HepG2 (cell line): ENCODE results near the gene CEP78. TPM values are rescaled to one million over a fixed set of nuclear protein-coding genes. Genes with fewer than 3 reads are reported as not detected.

Experiments used
- ATAC-seq: fragments of 200-7000 bp; cut with Tn5 transposase; 3 replicates; pipeline ENCODE4 v1.9.1; 2020; ENCODE audit warnings: mild to moderate bottlenecking, moderate library complexity
- BruUV-seq: library from RNA; stranded (reverse); fragments of 400-500 nt; replicated peaks from 2 replicates; lab custom pipeline; 2021; lab: Mats Ljungman, UMichigan
- CTCF ChIA-PET: fragments of 300-600 bp; formaldehyde crosslinking; extraction: SDS; loops from one replicate; lab custom pipeline; 2021; ENCODE audit warnings: low total read pairs, inconsistent platforms, low intra/inter-chr PET ratio; lab: Yijun Ruan, JAX
- POLR2A ChIA-PET: fragments of 350-600 bp; sonication (Branson Sonifier 250); formaldehyde crosslinking; loops from one replicate; lab custom pipeline; 2020; ENCODE audit warnings: antibody characterized with exemption, inconsistent platforms; lab: Yijun Ruan, JAX
- DNase-seq: peaks from one replicate; pipeline ENCODE4 v3.0.0-alpha.2; 2015; ENCODE audit warnings: low spot score
- FAIRE-seq: peaks from 3 replicates; lab custom pipeline; 2011; peaks lifted over from hg19 to GRCh38; lab: Jason Lieb, UNC
- H2AFZ ChIP-seq: one replicate; pipeline ENCODE4 v1.6.1; 2011; ENCODE audit warnings: low read length, inconsistent platforms
- H3K27ac ChIP-seq: fragments of 300-600 bp; 3 replicates; pipeline ENCODE4 v1.8.0; 2011; ENCODE audit warnings: mixed run types, mild to moderate bottlenecking, mixed read lengths, low read length, inconsistent platforms; ENCODE audit not compliant: insufficient read depth; ENCODE audit errors: extremely low read length
- H3K27me3 ChIP-seq, 2 experiments: fragments of 200-600 bp in 1 of 2; 2 replicates in 1 of 2; 3 replicates in 1 of 2; pipeline versions ENCODE4 v1.6.0 to v1.8.0; 2011; ENCODE audit warnings: low read length in 2 of 2, mild to moderate bottlenecking in 2 of 2, moderate library complexity in 2 of 2, inconsistent platforms in 1 of 2; ENCODE audit not compliant: insufficient read depth in 2 of 2, control insufficient read depth in 1 of 2
- H3K36me3 ChIP-seq, 2 experiments: fragments of 200-600 bp in 1 of 2; replicated peaks in 1 of 2; 2 replicates in 1 of 2; 3 replicates in 1 of 2; pipeline versions ENCODE4 v1.5.1 to v1.8.0; 2011; ENCODE audit warnings: low read length in 2 of 2, inconsistent platforms in 1 of 2; ENCODE audit not compliant: insufficient read depth in 2 of 2, control insufficient read depth in 1 of 2
- H3K4me1 ChIP-seq: 2 replicates; pipeline ENCODE4 v1.5.1; 2012; ENCODE audit warnings: low read length, inconsistent platforms; ENCODE audit not compliant: insufficient read depth
- H3K4me2 ChIP-seq: 2 replicates; pipeline ENCODE4 v1.6.0; 2011; ENCODE audit warnings: low read depth, low read length, inconsistent platforms
- H3K4me3 ChIP-seq, 3 experiments: fragments of 200-600 bp in 1 of 3; sonication (generic), shearing (Covaris generic) in 1 of 3; replicated peaks in 1 of 3; 2 replicates each; pipeline ENCODE4 v1.5.1; 2011 to 2016; ENCODE audit warnings: low read length in 3 of 3, inconsistent platforms in 2 of 3, low read depth in 2 of 3, mild to moderate bottlenecking in 2 of 3, control low read depth in 1 of 3, mixed read lengths in 1 of 3; ENCODE audit not compliant: insufficient read depth in 1 of 3
- H3K79me2 ChIP-seq: one replicate; pipeline ENCODE4 v1.6.1; 2011; ENCODE audit warnings: low read length, inconsistent platforms; ENCODE audit not compliant: insufficient read depth
- H3K9ac ChIP-seq: 2 replicates; pipeline ENCODE4 v1.6.0; 2011; ENCODE audit warnings: mild to moderate bottlenecking, low read depth, low read length, inconsistent platforms; ENCODE audit not compliant: insufficient read depth
- H3K9me3 ChIP-seq: 2 replicates; pipeline ENCODE4 v1.5.1; 2012; ENCODE audit warnings: mild to moderate bottlenecking, low read length
- H4K20me1 ChIP-seq: 2 replicates; pipeline ENCODE4 v1.6.0; 2011; ENCODE audit warnings: inconsistent platforms, mild to moderate bottlenecking, low read length, moderate library complexity; ENCODE audit not compliant: insufficient read depth
- ARID5B ChIP-seq: IDR thresholded peaks from 2 replicates; pipeline ENCODE4 v1.4.0; 2020; ENCODE audit warnings: mild to moderate bottlenecking, missing genetic modification reagents
- CTCF ChIP-seq: sonication (generic); formaldehyde crosslinking; IDR thresholded peaks from 2 replicates; pipeline ENCODE4 v1.5.0; 2020; ENCODE audit warnings: mild to moderate bottlenecking, missing genetic modification reagents, moderate library complexity
- DPF2 ChIP-seq: sonication (generic); formaldehyde crosslinking; IDR thresholded peaks from 2 replicates; pipeline ENCODE4 v1.4.0; 2020; ENCODE audit warnings: mild to moderate bottlenecking, low read depth, missing genetic modification reagents, borderline replicate concordance
- FOXJ3 ChIP-seq: sonication (generic); formaldehyde crosslinking; IDR thresholded peaks from 2 replicates; pipeline ENCODE4 v1.4.0; 2020; ENCODE audit warnings: missing genetic modification reagents, mild to moderate bottlenecking, borderline replicate concordance
- IRX3 ChIP-seq: sonication (generic); formaldehyde crosslinking; IDR thresholded peaks from 2 replicates; pipeline ENCODE4 v1.8.1; 2023; ENCODE audit warnings: mild to moderate bottlenecking, low read depth, missing genetic modification reagents, borderline replicate concordance
- KAT2B ChIP-seq: fragments of 150-350 bp; IDR thresholded peaks from 2 replicates; pipeline ENCODE4 v1.6.1; 2014; ENCODE audit warnings: low read depth, low read length, borderline replicate concordance
- KDM1A ChIP-seq: IDR thresholded peaks from 2 replicates; pipeline ENCODE4 v1.6.1; 2016; ENCODE audit warnings: missing compliant biosample characterization
- MXD4 ChIP-seq: IDR thresholded peaks from 2 replicates; pipeline ENCODE4 v1.6.1; 2016; ENCODE audit warnings: mild to moderate bottlenecking, missing biosample characterization, missing genetic modification reagents
- SP4 ChIP-seq: sonication (generic); formaldehyde crosslinking; IDR thresholded peaks from 2 replicates; pipeline ENCODE4 v1.8.1; 2023; ENCODE audit warnings: mild to moderate bottlenecking, missing genetic modification reagents
- STAT6 ChIP-seq: sonication (generic); formaldehyde crosslinking; IDR thresholded peaks from 2 replicates; pipeline ENCODE4 v1.4.0; 2020; ENCODE audit warnings: missing genetic modification reagents, mild to moderate bottlenecking, borderline replicate concordance
- TRIM24 ChIP-seq: sonication (generic); formaldehyde crosslinking; IDR thresholded peaks from 2 replicates; pipeline ENCODE4 v1.8.0; 2022; ENCODE audit warnings: mild to moderate bottlenecking, missing genetic modification reagents
- XRCC5 ChIP-seq: fragments of 200-400 bp; formaldehyde crosslinking; optimal IDR thresholded peaks from 2 replicates; pipeline ENCODE3; 2017; ENCODE audit warnings: mild to moderate bottlenecking, low read length
- ZBTB3 ChIP-seq: sonication (generic); formaldehyde crosslinking; IDR thresholded peaks from 2 replicates; pipeline ENCODE4 v1.4.0; 2020; ENCODE audit warnings: low read depth, mild to moderate bottlenecking, moderate library complexity, missing genetic modification reagents, borderline replicate concordance
- ZMYM2 ChIP-seq: sonication (generic); formaldehyde crosslinking; IDR thresholded peaks from 2 replicates; pipeline ENCODE4 v1.8.0; 2022; ENCODE audit warnings: mild to moderate bottlenecking, missing genetic modification reagents
- WGBS: methylation state at CpG from one replicate; pipeline ENCODE4 v1.1.6; 2017; ENCODE audit warnings: low lambda C conversion rate; 5-methylcytosine and 5-hydroxymethylcytosine counted together
- in situ Hi-C: cut with HindIII; loops from 2 replicates; pipeline ENCODE4 v1.10.0; 2017; ENCODE audit warnings: low pct_unique_long_range_greater_than_20kb; ENCODE audit not compliant: extremely low pct_ligation_motif_present
- intact Hi-C: fragments of 100-400 bp; cut with micrococcal nuclease; formaldehyde crosslinking; loops from one replicate; pipeline ENCODE4 v1.10.0; 2022; ENCODE audit not compliant: unreplicated experiment
- polyA plus RNA-seq, 8 experiments: library from polyadenylated mRNA; depleted of rRNA in 3 of 8; stranded (reverse) in 7 of 8; unstranded in 1 of 8; fragments of >200 nt; fragmentation: Illumina TruSeq in 4 of 8; extraction: Trizol in 4 of 8; gene quantifications; 2 replicates each; pipeline versions ENCODE4 v1.2.1 to v1.2.3, GENCODE V29; 2011 to 2016; ENCODE audit warnings: low read depth in 4 of 8, missing spikeins in 1 of 8, mixed read lengths in 1 of 8; ENCODE audit not compliant: insufficient read depth in 1 of 8
- total RNA-seq, 5 experiments: library from RNA; depleted of rRNA; stranded (reverse); fragments of >200 nt; fragmentation: Illumina TruSeq; extraction: Trizol; gene quantifications; 2 replicates each; pipeline ENCODE4 v1.2.3, GENCODE V29; 2016; ENCODE audit warnings: low read depth in 1 of 5

Gene CEP78
- total and polyA plus RNA-seq, 2 of the 13 experiments (the other 11 are each of a cell fraction or from before 2014, with no cell fraction given) = 5.1 to 30.8 TPM

- TF ChIP-seq ARID5B (CRISPR knock-in tag) = no peak
Measured at GRCh38 chr9:78249542-78249941, 13.7 kb downstream of the CEP78 start (continued).

- no peak for DNase-seq
- Histone ChIP-seq H3K79me2 (no peaks in the 10 kb centered on the region), H3K36me3 (peaks cover 2 to 16% of the 10 kb centered on the region in 2 experiments), H3K27me3 (no peaks in the 10 kb centered on the region), H3K4me3 (no peak overlapping the region), H3K27ac (no peak overlapping the region), H4K20me1 (no peaks in the 10 kb centered on the region), H2AFZ (no peak overlapping the region), H3K4me1 (no peaks in the 10 kb centered on the region), H3K4me2 (no peak overlapping the region), H3K9me3 (no peaks in the 10 kb centered on the region), H3K9ac (no peak overlapping the region)
- TF ChIP-seq ZMYM2 (no peak), ZBTB3 (CRISPR knock-in tag) (no peak), CTCF (no peak), SP4 (CRISPR knock-in tag) (no peak), MXD4 (CRISPR knock-in tag) (no peak), IRX3 (CRISPR knock-in tag) (no peak), XRCC5 (no peak), TRIM24 (CRISPR knock-in tag) (no peak), KAT2B (no peak), FOXJ3 (CRISPR knock-in tag) (no peak), DPF2 (no peak), KDM1A (CRISPR knock-in tag) (no peak), STAT6 (CRISPR knock-in tag) (no peak)
- ATAC-seq = no peak
- ChIA-PET POLR2A (no interaction called here), CTCF (no interaction called here)
- no TSS peak for BruUV-seq
- FAIRE-seq = no peak
- in situ Hi-C loops (no loop called here), intact Hi-C loops (no loop called here)
- 94% methylated on average over 1 of the region's 1 CpG for WGBS
Measured at GRCh38 chr9:78252616-78253015, 16.7 kb downstream of the CEP78 start.
